Left lung (tissue), 10 donors: ENCODE measurements around the gene UEVLD. TPM values are rescaled to one million over a fixed set of nuclear protein-coding genes. Genes with fewer than 3 reads are reported as not detected.
A peak's percentile ranks its signal among the peaks of the same experiment; 100 is the strongest.

Experiments
- ATAC-seq: fragments of 200-7000 bp; cut with Tn5 transposase; one replicate; pipeline ENCODE4 v1.9.1; 2020; ENCODE audit warnings: moderate library complexity
- DNase-seq, 4 donors: peaks; one replicate each; pipeline ENCODE4 v3.0.0-alpha.2; 2013 to 2020
- H3K27ac ChIP-seq, 2 donors: fragments of 200-600 bp; sonication (generic) in 1 of 2; one replicate each; pipeline versions ENCODE4 v1.5.0 to v1.8.0; 2020 to 2021
- H3K27me3 ChIP-seq, 2 donors: fragments of 200-600 bp; sonication (generic) in 1 of 2; one replicate each; pipeline versions ENCODE4 v1.5.0 to v1.8.0; 2020 to 2021
- H3K36me3 ChIP-seq, 2 donors: fragments of 200-600 bp; sonication (generic) in 1 of 2; one replicate each; pipeline versions ENCODE4 v1.5.0 to v1.8.0; 2020 to 2021
- H3K4me1 ChIP-seq, 2 donors: fragments of 200-600 bp; one replicate each; pipeline ENCODE4 v1.8.0; 2021
- H3K4me3 ChIP-seq, 2 donors: fragments of 200-600 bp; sonication (generic) in 1 of 2; one replicate each; pipeline versions ENCODE4 v1.5.0 to v1.8.0; 2020 to 2021; ENCODE audit warnings: mild to moderate bottlenecking in 1 of 2
- H3K9me3 ChIP-seq, 2 donors: fragments of 200-600 bp; sonication (generic) in 1 of 2; one replicate each; pipeline versions ENCODE4 v1.5.0 to v1.8.0; 2020 to 2021
- intact Hi-C, 2 donors: fragments of 100-400 bp; cut with DNase I; formaldehyde crosslinking; loops; one replicate each; pipeline versions ENCODE4 v1.11.2 to v1.14.2; 2022
- polyA plus RNA-seq, 6 donors: library from polyadenylated mRNA; unstranded; fragments of 120-200 nt; gene quantifications; one replicate each; pipeline ENCODE4 v1.2.1, GENCODE V29; 2013; ENCODE audit not compliant: insufficient read length in 6 of 6
- total RNA-seq, 2 donors: library from RNA; stranded (reverse); fragmentation: NEBNext Ultra II Directional; extraction: Animal tissue kit (Norgen Biotek cat#: 25700); gene quantifications; one replicate each; pipeline ENCODE4 v1.2.1, GENCODE V29; 2021
- TF ChIP-seq, protein P1 (sequence below), 2 donors: fragments of 200-600 bp; sonication (generic) in 1 of 2; IDR thresholded peaks; one replicate each; pipeline versions ENCODE4 v1.5.0 to v1.8.0; 2021; ENCODE audit warnings: antibody characterized with exemption in 2 of 2
- donor health status: DM: no; HTN: yes; CAD: no.
- donor health status: DM: no; HTN: no; CAD: no.

Gene UEVLD
- total and polyA plus RNA-seq, 8 donors: 17.1 to 25.3 (median 20.6) TPM

DNA sequence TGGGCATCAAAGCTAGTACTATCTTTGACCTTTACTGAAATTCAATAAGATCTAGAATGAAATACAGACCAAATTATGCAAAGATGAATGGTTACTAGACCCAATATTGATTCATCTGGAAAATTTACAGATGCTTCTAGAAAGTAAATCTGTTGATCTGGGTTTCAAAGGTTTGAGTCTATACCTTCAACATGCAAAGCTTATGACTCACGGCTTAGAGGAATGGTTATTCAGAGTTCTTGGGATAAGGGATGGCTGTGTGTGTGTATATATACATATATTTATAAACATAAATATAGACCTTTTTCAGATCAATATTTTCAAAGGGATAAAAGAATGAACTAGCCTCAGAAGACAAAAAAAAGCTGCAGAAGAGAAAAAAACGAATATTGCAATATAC lies 44.3 kb upstream of the UEVLD start:
- Histone ChIP-seq H3K4me1 (peaks cover 12 to 20% of the 10 kb centered on the region in 2 donors), H3K27me3 (peaks cover 0 to 4% of the 10 kb centered on the region in 2 donors), H3K27ac (no peak overlapping the region), H3K36me3 (no peaks in the 10 kb centered on the region), H3K4me3 (peak overlapping the region; percentile 61 to 79), H3K9me3 (no peaks in the 10 kb centered on the region)
- intact Hi-C loops: no loop called here
- no peak for ATAC-seq
- TF ChIP-seq, protein P1, sequence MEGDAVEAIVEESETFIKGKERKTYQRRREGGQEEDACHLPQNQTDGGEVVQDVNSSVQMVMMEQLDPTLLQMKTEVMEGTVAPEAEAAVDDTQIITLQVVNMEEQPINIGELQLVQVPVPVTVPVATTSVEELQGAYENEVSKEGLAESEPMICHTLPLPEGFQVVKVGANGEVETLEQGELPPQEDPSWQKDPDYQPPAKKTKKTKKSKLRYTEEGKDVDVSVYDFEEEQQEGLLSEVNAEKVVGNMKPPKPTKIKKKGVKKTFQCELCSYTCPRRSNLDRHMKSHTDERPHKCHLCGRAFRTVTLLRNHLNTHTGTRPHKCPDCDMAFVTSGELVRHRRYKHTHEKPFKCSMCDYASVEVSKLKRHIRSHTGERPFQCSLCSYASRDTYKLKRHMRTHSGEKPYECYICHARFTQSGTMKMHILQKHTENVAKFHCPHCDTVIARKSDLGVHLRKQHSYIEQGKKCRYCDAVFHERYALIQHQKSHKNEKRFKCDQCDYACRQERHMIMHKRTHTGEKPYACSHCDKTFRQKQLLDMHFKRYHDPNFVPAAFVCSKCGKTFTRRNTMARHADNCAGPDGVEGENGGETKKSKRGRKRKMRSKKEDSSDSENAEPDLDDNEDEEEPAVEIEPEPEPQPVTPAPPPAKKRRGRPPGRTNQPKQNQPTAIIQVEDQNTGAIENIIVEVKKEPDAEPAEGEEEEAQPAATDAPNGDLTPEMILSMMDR (IDR thresholded peaks at IDR 0.05): no peak
- no peak for DNase-seq

DNA sequence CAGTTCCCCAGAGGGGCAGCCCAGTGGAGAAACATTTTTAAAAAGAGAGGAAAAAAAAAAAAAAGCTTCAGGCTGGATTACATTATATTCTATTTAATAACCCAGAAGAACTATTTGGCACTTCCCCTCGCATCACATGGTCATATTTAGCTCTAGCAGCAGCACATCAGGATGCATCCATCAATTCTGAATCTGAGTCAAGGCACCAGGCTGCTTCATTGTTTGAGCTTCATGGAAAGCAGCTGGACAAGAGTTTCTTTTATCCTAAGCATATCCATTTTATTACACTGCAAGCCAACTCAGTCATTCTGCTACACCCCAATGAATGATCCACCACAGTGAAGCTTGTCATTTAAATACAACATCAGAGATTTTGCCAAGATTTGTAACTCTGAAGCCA lies 35.6 kb upstream of the UEVLD start:
- no peak for DNase-seq
- ATAC-seq: no peak
- TF ChIP-seq, protein P1 (IDR thresholded peaks at IDR 0.05): no peak
- H3K27ac ChIP-seq: no peak overlapping the region
- peaks cover 0 to 8% of the 10 kb centered on the region in 2 donors for H3K4me1 ChIP-seq
- intact Hi-C loops: no loop called here
- H3K27me3 ChIP-seq: no peaks in the 10 kb centered on the region
- peaks cover 0 to 2% of the 10 kb centered on the region in 2 donors for H3K9me3 ChIP-seq
- no peaks in the 10 kb centered on the region for H3K36me3 ChIP-seq
- H3K4me3 ChIP-seq: no peak overlapping the region

DNA sequence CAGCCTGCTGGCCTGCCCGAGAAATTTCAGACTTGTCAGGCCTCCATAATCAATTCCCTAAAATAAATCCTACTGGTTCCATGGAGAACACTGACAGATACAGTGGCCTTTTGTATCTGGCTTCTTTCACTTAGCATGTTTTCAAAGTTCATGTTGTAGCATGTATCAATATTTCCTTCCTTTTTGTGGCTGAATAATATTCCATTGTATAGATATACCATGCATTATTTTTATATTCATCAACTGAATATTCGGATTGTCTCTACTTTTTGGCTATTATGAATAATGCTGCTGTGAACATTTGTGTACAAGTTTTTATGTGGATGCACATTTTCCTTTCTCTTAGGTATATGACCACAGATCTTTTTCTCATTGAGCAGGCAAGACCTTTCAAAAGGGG lies 35.2 kb upstream of the UEVLD start:
- DNase-seq: no peak
- no peak for ATAC-seq
- Histone ChIP-seq H3K4me3 (no peak overlapping the region), H3K27me3 (no peaks in the 10 kb centered on the region), H3K36me3 (no peaks in the 10 kb centered on the region), H3K9me3 (peaks cover 0 to 2% of the 10 kb centered on the region in 2 donors), H3K4me1 (peaks cover 4 to 12% of the 10 kb centered on the region in 2 donors), H3K27ac (no peak overlapping the region)
- TF ChIP-seq, protein P1 (IDR thresholded peaks at IDR 0.05): no peak
- intact Hi-C loops: no loop called here

DNA sequence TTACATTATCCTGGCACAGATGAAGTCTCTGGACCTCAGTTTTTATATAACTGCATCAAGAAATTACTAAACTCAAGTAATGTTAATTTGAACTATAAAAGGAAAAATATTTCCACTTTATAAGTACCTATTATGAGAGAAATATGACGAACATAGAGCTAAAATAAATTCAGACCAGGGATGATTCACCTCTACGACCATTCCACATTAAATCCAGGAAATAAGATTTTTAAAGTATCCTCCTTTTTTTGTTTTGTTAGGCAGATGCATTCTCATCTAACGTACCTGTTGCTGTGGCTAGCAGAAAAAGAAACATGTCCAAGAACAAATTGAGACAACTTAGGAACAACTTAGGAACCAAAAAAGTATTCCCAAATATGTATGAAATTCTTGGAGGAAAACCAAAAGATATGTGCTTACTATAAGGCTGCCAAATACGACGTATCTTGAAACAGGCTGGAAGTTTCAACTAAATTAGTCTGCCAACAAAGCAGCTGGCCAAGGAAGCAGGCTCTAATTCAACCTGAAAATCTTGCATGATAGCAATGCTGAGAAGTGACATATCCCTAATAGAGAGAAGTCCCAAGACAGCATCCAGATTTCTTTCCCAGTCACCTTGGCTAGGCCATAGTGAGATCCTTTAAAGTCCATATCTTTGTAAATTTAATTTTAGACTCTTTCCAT lies 29.9 kb upstream of the UEVLD start:
- DNase-seq: peak in 2 of 4 donors; percentile 63 to 71
- no peaks in the 10 kb centered on the region for H3K9me3 ChIP-seq
- H3K27me3 ChIP-seq: no peaks in the 10 kb centered on the region
- ATAC-seq: peak; percentile 54
- TF ChIP-seq, protein P1 (IDR thresholded peaks at IDR 0.05): no peak
- H3K4me3 ChIP-seq: no peak overlapping the region
- H3K27ac ChIP-seq: peak overlapping the region; percentile 24 to 45
- intact Hi-C loops: no loop called here
- H3K36me3 ChIP-seq: peaks cover 0 to 25% of the 10 kb centered on the region in 2 donors
- peaks cover 14 to 33% of the 10 kb centered on the region in 2 donors for H3K4me1 ChIP-seq

DNA sequence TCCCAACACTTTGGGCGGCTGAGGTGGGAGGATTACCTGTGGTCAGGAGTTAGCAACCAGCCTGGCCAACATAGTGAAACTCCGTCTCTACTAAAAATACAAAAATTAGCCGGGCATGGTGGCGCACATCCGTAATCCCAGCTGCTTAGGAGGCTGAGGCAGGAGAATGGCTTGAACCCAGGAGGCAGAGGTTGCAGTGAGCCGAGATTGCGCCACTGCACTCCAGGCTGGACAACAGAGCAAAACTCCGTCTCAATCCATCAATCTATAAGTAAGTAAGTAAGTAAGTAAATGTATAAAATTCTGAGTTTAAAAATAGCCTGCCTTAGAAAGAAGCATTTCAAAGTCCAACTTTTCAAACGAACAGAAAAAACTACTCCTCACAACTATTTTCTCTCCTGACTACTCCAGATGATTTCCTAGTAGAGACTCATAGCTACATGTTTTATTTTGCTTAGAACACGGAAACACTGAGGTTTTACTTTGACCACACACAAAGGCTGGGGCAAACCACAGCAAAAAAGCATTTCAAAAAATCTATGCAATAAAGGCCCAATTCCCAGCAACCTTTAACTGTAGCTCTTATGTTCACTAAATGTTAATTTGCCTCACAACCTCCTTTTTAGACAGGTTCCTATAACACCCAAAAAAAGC lies 29.3 kb upstream of the UEVLD start:
- peak; percentile 51 for ATAC-seq
- H3K4me3 ChIP-seq: no peak overlapping the region
- peaks cover 0 to 28% of the 10 kb centered on the region in 2 donors for H3K36me3 ChIP-seq
- H3K27me3 ChIP-seq: no peaks in the 10 kb centered on the region
- peak overlapping the region; percentile 24 to 45 for H3K27ac ChIP-seq
- DNase-seq: no peak
- intact Hi-C loops: no loop called here
- TF ChIP-seq, protein P1 (IDR thresholded peaks at IDR 0.05): no peak
- H3K9me3 ChIP-seq: no peaks in the 10 kb centered on the region
- H3K4me1 ChIP-seq: peaks cover 14 to 33% of the 10 kb centered on the region in 2 donors
